HepG2 (cell line): ENCODE data around the gene CKLF. TPM values are rescaled to one million over a fixed set of nuclear protein-coding genes. Genes with fewer than 3 reads are reported as not detected.

Experiments used
- ATAC-seq: fragments of 200-7000 bp; cut with Tn5 transposase; 3 replicates; pipeline ENCODE4 v1.9.1; 2020; ENCODE audit warnings: mild to moderate bottlenecking, moderate library complexity
- BruUV-seq: library from RNA; stranded (reverse); fragments of 400-500 nt; replicated peaks from 2 replicates; lab custom pipeline; 2021; lab: Mats Ljungman, UMichigan
- CTCF ChIA-PET: fragments of 300-600 bp; formaldehyde crosslinking; extraction: SDS; loops from one replicate; lab custom pipeline; 2021; ENCODE audit warnings: low total read pairs, inconsistent platforms, low intra/inter-chr PET ratio; lab: Yijun Ruan, JAX
- POLR2A ChIA-PET: fragments of 350-600 bp; sonication (Branson Sonifier 250); formaldehyde crosslinking; loops from one replicate; lab custom pipeline; 2020; ENCODE audit warnings: antibody characterized with exemption, inconsistent platforms; lab: Yijun Ruan, JAX
- DNase-seq: peaks from one replicate; pipeline ENCODE4 v3.0.0-alpha.2; 2015; ENCODE audit warnings: low spot score
- FAIRE-seq: peaks from 3 replicates; lab custom pipeline; 2011; peaks lifted over from hg19 to GRCh38; lab: Jason Lieb, UNC
- H2AFZ ChIP-seq: one replicate; pipeline ENCODE4 v1.6.1; 2011; ENCODE audit warnings: low read length, inconsistent platforms
- H3K27ac ChIP-seq: fragments of 300-600 bp; 3 replicates; pipeline ENCODE4 v1.8.0; 2011; ENCODE audit warnings: mixed run types, mild to moderate bottlenecking, mixed read lengths, low read length, inconsistent platforms; ENCODE audit not compliant: insufficient read depth; ENCODE audit errors: extremely low read length
- H3K27me3 ChIP-seq, 2 experiments: fragments of 200-600 bp in 1 of 2; 2 replicates in 1 of 2; 3 replicates in 1 of 2; pipeline versions ENCODE4 v1.6.0 to v1.8.0; 2011; ENCODE audit warnings: low read length in 2 of 2, mild to moderate bottlenecking in 2 of 2, moderate library complexity in 2 of 2, inconsistent platforms in 1 of 2; ENCODE audit not compliant: insufficient read depth in 2 of 2, control insufficient read depth in 1 of 2
- H3K36me3 ChIP-seq, 2 experiments: fragments of 200-600 bp in 1 of 2; replicated peaks in 1 of 2; 2 replicates in 1 of 2; 3 replicates in 1 of 2; pipeline versions ENCODE4 v1.5.1 to v1.8.0; 2011; ENCODE audit warnings: low read length in 2 of 2, inconsistent platforms in 1 of 2; ENCODE audit not compliant: insufficient read depth in 2 of 2, control insufficient read depth in 1 of 2
- H3K4me1 ChIP-seq: 2 replicates; pipeline ENCODE4 v1.5.1; 2012; ENCODE audit warnings: low read length, inconsistent platforms; ENCODE audit not compliant: insufficient read depth
- H3K4me2 ChIP-seq: 2 replicates; pipeline ENCODE4 v1.6.0; 2011; ENCODE audit warnings: low read depth, low read length, inconsistent platforms
- H3K4me3 ChIP-seq, 3 experiments: fragments of 200-600 bp in 1 of 3; sonication (generic), shearing (Covaris generic) in 1 of 3; replicated peaks in 1 of 3; 2 replicates each; pipeline ENCODE4 v1.5.1; 2011 to 2016; ENCODE audit warnings: low read length in 3 of 3, inconsistent platforms in 2 of 3, low read depth in 2 of 3, mild to moderate bottlenecking in 2 of 3, control low read depth in 1 of 3, mixed read lengths in 1 of 3; ENCODE audit not compliant: insufficient read depth in 1 of 3
- H3K79me2 ChIP-seq: one replicate; pipeline ENCODE4 v1.6.1; 2011; ENCODE audit warnings: low read length, inconsistent platforms; ENCODE audit not compliant: insufficient read depth
- H3K9ac ChIP-seq: 2 replicates; pipeline ENCODE4 v1.6.0; 2011; ENCODE audit warnings: mild to moderate bottlenecking, low read depth, low read length, inconsistent platforms; ENCODE audit not compliant: insufficient read depth
- H3K9me3 ChIP-seq: 2 replicates; pipeline ENCODE4 v1.5.1; 2012; ENCODE audit warnings: mild to moderate bottlenecking, low read length
- H4K20me1 ChIP-seq: 2 replicates; pipeline ENCODE4 v1.6.0; 2011; ENCODE audit warnings: inconsistent platforms, mild to moderate bottlenecking, low read length, moderate library complexity; ENCODE audit not compliant: insufficient read depth
- ELF4 ChIP-seq: sonication (generic); formaldehyde crosslinking; IDR thresholded peaks from 2 replicates; pipeline ENCODE4 v1.5.0; 2020; ENCODE audit warnings: missing genetic modification reagents, mild to moderate bottlenecking, moderate library complexity, borderline replicate concordance
- GABPA ChIP-seq, 2 experiments: IDR thresholded peaks; 2 replicates each; pipeline ENCODE4 v1.6.1; 2011 to 2016; ENCODE audit warnings: low read depth in 2 of 2, low read length in 1 of 2, missing biosample characterization in 1 of 2, missing genetic modification characterization in 1 of 2
- HNRNPK ChIP-seq: fragments of 200-400 bp; formaldehyde crosslinking; IDR thresholded peaks from 2 replicates; pipeline ENCODE4 v1.6.1; 2018; ENCODE audit warnings: low read length, low read depth, moderate library complexity, mild to moderate bottlenecking; ENCODE audit not compliant: poor library complexity, severe bottlenecking
- KDM2A ChIP-seq: sonication (generic); formaldehyde crosslinking; IDR thresholded peaks from 2 replicates; pipeline ENCODE4 v1.4.0; 2020; ENCODE audit warnings: low read depth, missing genetic modification reagents, borderline replicate concordance
- KDM3A ChIP-seq: IDR thresholded peaks from 2 replicates; pipeline ENCODE4 v1.6.1; 2018; ENCODE audit warnings: low read depth, missing compliant biosample characterization
- NONO ChIP-seq, 2 experiments: fragments of 450-650 bp in 1 of 2; sonication (generic) in 1 of 2; formaldehyde crosslinking in 1 of 2; IDR thresholded peaks in 1 of 2; conservative IDR thresholded peaks in 1 of 2; 2 replicates each; pipeline versions ENCODE4 v1.6.1 to v1.8.0; 2017 to 2022; ENCODE audit warnings: mild to moderate bottlenecking in 1 of 2, missing genetic modification reagents in 1 of 2, moderate library complexity in 1 of 2
- PHF5A ChIP-seq: IDR thresholded peaks from one replicate; pipeline ENCODE4 v1.6.1; 2018; ENCODE audit warnings: low read depth, missing genetic modification reagents; ENCODE audit not compliant: unreplicated experiment
- SETDB1 ChIP-seq: sonication (generic); formaldehyde crosslinking; IDR thresholded peaks from 2 replicates; pipeline ENCODE4 v1.5.1; 2020; ENCODE audit warnings: missing genetic modification reagents, mild to moderate bottlenecking, borderline replicate concordance
- SOX6 ChIP-seq, 2 experiments: fragments of 450-650 bp in 1 of 2; sonication (generic) in 1 of 2; formaldehyde crosslinking in 1 of 2; IDR thresholded peaks; 2 replicates each; pipeline versions ENCODE4 v1.4.0 to v1.6.1; 2017 to 2020; ENCODE audit warnings: antibody characterized with exemption in 1 of 2, mild to moderate bottlenecking in 1 of 2, missing genetic modification reagents in 1 of 2
- TARDBP ChIP-seq: sonication (generic); formaldehyde crosslinking; IDR thresholded peaks from 2 replicates; pipeline ENCODE4 v1.8.0; 2022; ENCODE audit warnings: mild to moderate bottlenecking, missing genetic modification reagents
- TCF7L2 ChIP-seq: IDR thresholded peaks from 2 replicates; pipeline ENCODE4 v1.6.1; 2011; ENCODE audit warnings: mild to moderate bottlenecking, low read depth, low read length, moderate library complexity
- ZNF333 ChIP-seq: sonication (generic); formaldehyde crosslinking; IDR thresholded peaks from 2 replicates; pipeline ENCODE4 v1.4.0; 2020; ENCODE audit warnings: mild to moderate bottlenecking, missing genetic modification reagents, borderline replicate concordance
- ZNF615 ChIP-seq: sonication (generic); formaldehyde crosslinking; IDR thresholded peaks from 2 replicates; pipeline ENCODE4 v1.5.0; 2020; ENCODE audit warnings: mild to moderate bottlenecking, missing genetic modification reagents, borderline replicate concordance
- ZSCAN21 ChIP-seq: sonication (generic); formaldehyde crosslinking; IDR thresholded peaks from 2 replicates; pipeline ENCODE4 v1.8.0; 2022; ENCODE audit warnings: mild to moderate bottlenecking, missing genetic modification reagents, moderate library complexity, borderline replicate concordance
- WGBS: methylation state at CpG from one replicate; pipeline ENCODE4 v1.1.6; 2017; ENCODE audit warnings: low lambda C conversion rate; 5-methylcytosine and 5-hydroxymethylcytosine counted together
- in situ Hi-C: cut with HindIII; loops from 2 replicates; pipeline ENCODE4 v1.10.0; 2017; ENCODE audit warnings: low pct_unique_long_range_greater_than_20kb; ENCODE audit not compliant: extremely low pct_ligation_motif_present
- intact Hi-C: fragments of 100-400 bp; cut with micrococcal nuclease; formaldehyde crosslinking; loops from one replicate; pipeline ENCODE4 v1.10.0; 2022; ENCODE audit not compliant: unreplicated experiment
- polyA plus RNA-seq, 8 experiments: library from polyadenylated mRNA; depleted of rRNA in 3 of 8; stranded (reverse) in 7 of 8; unstranded in 1 of 8; fragments of >200 nt; fragmentation: Illumina TruSeq in 4 of 8; extraction: Trizol in 4 of 8; gene quantifications; 2 replicates each; pipeline versions ENCODE4 v1.2.1 to v1.2.3, GENCODE V29; 2011 to 2016; ENCODE audit warnings: low read depth in 4 of 8, missing spikeins in 1 of 8, mixed read lengths in 1 of 8; ENCODE audit not compliant: insufficient read depth in 1 of 8
- total RNA-seq, 5 experiments: library from RNA; depleted of rRNA; stranded (reverse); fragments of >200 nt; fragmentation: Illumina TruSeq; extraction: Trizol; gene quantifications; 2 replicates each; pipeline ENCODE4 v1.2.3, GENCODE V29; 2016; ENCODE audit warnings: low read depth in 1 of 5
- TF ChIP-seq, protein P1 (sequence below): sonication (generic); formaldehyde crosslinking; IDR thresholded peaks from 2 replicates; pipeline ENCODE4 v1.4.0; 2020; ENCODE audit warnings: low read depth, mild to moderate bottlenecking, missing genetic modification reagents
- TF ChIP-seq, protein P2 (sequence below): fragments of 450-650 bp; IDR thresholded peaks from 2 replicates; pipeline ENCODE4 v1.6.1; 2016
- TF ChIP-seq, protein P3 (sequence below): sonication (generic); formaldehyde crosslinking; IDR thresholded peaks from 2 replicates; pipeline ENCODE4 v1.4.0; 2020; ENCODE audit warnings: mild to moderate bottlenecking, missing genetic modification reagents
- TF ChIP-seq, protein P4 (sequence below): sonication (generic); formaldehyde crosslinking; IDR thresholded peaks from 2 replicates; pipeline ENCODE4 v1.8.1; 2023; ENCODE audit warnings: mild to moderate bottlenecking, missing genetic modification reagents

Gene CKLF
- total and polyA plus RNA-seq, 2 of the 13 experiments (the other 11 are each of a cell fraction or from before 2014, with no cell fraction given): 120 to 167 TPM

DNA sequence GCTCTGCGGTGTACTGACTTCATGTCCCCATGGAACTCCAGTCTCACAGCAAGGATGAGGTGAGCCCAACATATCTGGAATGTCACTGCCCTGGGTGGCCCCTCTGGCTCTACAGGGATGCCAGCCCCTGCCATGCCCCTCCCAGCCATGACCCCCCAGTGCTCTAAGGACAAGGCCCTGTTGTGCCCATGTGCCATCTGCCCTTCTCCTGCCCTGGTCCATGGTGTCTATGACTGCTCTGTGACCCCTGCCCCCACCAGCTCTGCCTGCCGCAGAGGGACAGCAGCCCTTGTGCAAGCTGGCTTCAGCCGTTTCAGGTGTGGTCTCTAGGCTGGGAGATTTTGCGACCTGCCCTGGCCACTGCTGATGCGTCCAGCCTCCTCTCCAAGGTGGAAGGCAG, 42.8 kb upstream of the CKLF start (continued):
- TF ChIP-seq, protein P1, sequence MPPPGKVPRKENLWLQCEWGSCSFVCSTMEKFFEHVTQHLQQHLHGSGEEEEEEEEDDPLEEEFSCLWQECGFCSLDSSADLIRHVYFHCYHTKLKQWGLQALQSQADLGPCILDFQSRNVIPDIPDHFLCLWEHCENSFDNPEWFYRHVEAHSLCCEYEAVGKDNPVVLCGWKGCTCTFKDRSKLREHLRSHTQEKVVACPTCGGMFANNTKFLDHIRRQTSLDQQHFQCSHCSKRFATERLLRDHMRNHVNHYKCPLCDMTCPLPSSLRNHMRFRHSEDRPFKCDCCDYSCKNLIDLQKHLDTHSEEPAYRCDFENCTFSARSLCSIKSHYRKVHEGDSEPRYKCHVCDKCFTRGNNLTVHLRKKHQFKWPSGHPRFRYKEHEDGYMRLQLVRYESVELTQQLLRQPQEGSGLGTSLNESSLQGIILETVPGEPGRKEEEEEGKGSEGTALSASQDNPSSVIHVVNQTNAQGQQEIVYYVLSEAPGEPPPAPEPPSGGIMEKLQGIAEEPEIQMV (CRISPR knock-in tag): no peak
- TF ChIP-seq ZNF615 (CRISPR knock-in tag): no peak
- TF ChIP-seq HNRNPK: no peak

DNA sequence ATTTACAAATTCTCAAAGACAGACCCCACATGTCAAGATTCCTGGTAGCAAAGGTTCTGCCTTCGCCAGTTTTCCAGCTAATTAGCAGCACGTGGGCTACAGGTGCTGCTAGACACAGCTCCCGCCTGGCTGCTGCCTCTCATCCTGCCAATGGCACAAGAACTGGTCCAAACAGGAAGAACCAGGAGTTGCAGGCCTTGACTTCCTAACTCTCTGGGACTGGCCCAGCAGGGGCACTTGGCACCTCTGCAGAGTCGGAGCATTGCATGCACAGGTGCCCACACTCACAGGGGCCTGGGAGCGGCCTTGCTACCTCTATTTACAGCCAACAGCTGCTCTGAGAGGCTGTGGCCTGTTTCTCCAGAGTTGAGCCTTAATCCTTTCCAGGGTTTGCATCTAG, 42.1 kb upstream of the CKLF start:
- peaks cover 3 to 5% of the 10 kb centered on the region in 2 experiments; a peak in 4 of 5 replicates for H3K36me3 ChIP-seq
- no peaks in the 10 kb centered on the region for H3K79me2 ChIP-seq
- no TSS peak for BruUV-seq
- CTCF ChIA-PET: no interaction called here
- DNase-seq (no peak), ATAC-seq (no peak), FAIRE-seq (no peak)
- no peaks in the 10 kb centered on the region for H4K20me1 ChIP-seq
- H3K27ac ChIP-seq: no peak overlapping the region
- no peak overlapping the region for H2AFZ ChIP-seq
- H3K9ac ChIP-seq: no peak overlapping the region
- intact Hi-C loops (no loop called here), in situ Hi-C loops (no loop called here)
- WGBS: 94% methylated on average over 5 of the region's 5 CpGs
- no peaks in the 10 kb centered on the region for H3K27me3 ChIP-seq
- H3K9me3 ChIP-seq: no peaks in the 10 kb centered on the region
- H3K4me3 ChIP-seq: no peak overlapping the region
- POLR2A ChIA-PET: no interaction called here
- H3K4me2 ChIP-seq: no peak overlapping the region
- H3K4me1 ChIP-seq: peaks cover 33% of the 10 kb centered on the region
- TF ChIP-seq SOX6 (IDR thresholded peaks at IDR 0.05) (no peak), SOX6 (CRISPR knock-in tag; IDR thresholded peaks at IDR 0.05) (no peak), KDM2A (no peak), ZNF333 (no peak), ZSCAN21 (CRISPR knock-in tag) (no peak), TCF7L2 (no peak), PHF5A (CRISPR knock-in tag) (no peak), KDM3A (CRISPR knock-in tag) (no peak), TARDBP (no peak), SETDB1 (CRISPR knock-in tag) (no peak), GABPA (IDR thresholded peaks at IDR 0.05; ENCODE audit: low read depth, low read length) (no peak), GABPA (CRISPR knock-in tag; IDR thresholded peaks at IDR 0.05; ENCODE audit: low read depth) (no peak), NONO (IDR thresholded peaks at IDR 0.05) (no peak), NONO (CRISPR knock-in tag; conservative IDR thresholded peaks at IDR 0.05) (no peak), ELF4 (CRISPR knock-in tag) (no peak)
- TF ChIP-seq, protein P2, sequence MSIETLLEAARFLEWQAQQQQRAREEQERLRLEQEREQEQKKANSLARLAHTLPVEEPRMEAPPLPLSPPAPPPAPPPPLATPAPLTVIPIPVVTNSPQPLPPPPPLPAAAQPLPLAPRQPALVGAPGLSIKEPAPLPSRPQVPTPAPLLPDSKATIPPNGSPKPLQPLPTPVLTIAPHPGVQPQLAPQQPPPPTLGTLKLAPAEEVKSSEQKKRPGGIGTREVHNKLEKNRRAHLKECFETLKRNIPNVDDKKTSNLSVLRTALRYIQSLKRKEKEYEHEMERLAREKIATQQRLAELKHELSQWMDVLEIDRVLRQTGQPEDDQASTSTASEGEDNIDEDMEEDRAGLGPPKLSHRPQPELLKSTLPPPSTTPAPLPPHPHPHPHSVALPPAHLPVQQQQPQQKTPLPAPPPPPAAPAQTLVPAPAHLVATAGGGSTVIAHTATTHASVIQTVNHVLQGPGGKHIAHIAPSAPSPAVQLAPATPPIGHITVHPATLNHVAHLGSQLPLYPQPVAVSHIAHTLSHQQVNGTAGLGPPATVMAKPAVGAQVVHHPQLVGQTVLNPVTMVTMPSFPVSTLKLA: no peak
- TF ChIP-seq, protein P3, sequence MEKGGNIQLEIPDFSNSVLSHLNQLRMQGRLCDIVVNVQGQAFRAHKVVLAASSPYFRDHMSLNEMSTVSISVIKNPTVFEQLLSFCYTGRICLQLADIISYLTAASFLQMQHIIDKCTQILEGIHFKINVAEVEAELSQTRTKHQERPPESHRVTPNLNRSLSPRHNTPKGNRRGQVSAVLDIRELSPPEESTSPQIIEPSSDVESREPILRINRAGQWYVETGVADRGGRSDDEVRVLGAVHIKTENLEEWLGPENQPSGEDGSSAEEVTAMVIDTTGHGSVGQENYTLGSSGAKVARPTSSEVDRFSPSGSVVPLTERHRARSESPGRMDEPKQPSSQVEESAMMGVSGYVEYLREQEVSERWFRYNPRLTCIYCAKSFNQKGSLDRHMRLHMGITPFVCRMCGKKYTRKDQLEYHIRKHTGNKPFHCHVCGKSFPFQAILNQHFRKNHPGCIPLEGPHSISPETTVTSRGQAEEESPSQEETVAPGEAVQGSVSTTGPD (CRISPR knock-in tag): no peak
- TF ChIP-seq, protein P4, sequence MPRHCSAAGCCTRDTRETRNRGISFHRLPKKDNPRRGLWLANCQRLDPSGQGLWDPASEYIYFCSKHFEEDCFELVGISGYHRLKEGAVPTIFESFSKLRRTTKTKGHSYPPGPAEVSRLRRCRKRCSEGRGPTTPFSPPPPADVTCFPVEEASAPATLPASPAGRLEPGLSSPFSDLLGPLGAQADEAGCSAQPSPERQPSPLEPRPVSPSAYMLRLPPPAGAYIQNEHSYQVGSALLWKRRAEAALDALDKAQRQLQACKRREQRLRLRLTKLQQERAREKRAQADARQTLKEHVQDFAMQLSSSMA (CRISPR knock-in tag): no peak
